Pons (tissue), 1 donor: ENCODE measurements around the gene FAF1.
"Not testable (repeated sequence)": the region's sequence is repeated elsewhere in the genome, so short reads cannot be mapped to it uniquely, and the experiment has no call there.

Experiments used
- DNase-seq: peaks from one replicate; pipeline ENCODE4 v3.0.0-alpha.2; 2016; ENCODE audit warnings: low spot score

FAF1 gene

DNA sequence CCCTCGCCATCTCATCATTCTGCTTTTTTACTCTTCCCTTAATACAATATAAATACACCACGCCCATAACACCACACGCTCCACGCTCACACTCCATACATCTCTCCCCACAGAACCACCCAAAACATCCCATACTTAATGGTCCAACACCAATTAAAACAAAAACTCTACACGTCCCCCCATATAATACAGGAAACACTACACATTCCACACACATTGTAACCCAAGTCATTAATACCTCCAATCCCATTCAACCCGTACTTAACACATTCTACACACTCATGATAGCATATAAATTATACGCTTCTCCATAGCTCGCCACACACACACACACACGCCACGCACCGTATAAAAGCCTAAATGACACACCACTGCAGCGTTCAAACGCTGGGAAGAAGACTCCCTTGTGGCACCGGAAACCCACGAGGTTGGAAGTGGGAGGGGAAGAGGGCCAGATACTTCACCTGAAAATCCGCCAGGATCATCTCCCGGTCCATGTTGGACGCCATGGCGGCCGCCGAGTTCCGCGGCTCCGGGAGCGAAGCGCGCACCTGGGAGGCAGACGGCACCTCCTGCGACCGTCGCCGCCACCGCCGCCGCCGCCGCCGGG lies 659 bp downstream of the FAF1 start:
- DNase-seq = peak; percentile 36

DNA sequence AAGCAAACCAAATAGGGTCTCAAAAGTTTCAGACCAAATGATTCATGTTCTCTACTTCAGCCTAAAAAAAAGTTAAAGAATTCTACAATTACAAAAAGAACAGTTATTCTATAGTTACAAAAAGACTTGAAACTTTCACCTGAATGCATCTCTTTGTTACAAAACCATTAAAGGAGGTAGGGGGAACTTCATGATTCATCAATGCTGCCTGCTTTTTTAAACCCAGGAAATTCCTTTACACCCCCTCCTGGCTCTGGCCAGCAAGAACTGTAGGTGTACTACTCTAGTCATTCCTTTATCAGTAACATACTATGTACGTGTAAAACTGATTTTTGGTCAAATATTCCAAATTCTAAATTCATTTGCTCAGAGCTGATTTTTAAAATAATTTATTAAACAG lies 5.0 kb downstream of the FAF1 start:
- DNase-seq = no peak

DNA sequence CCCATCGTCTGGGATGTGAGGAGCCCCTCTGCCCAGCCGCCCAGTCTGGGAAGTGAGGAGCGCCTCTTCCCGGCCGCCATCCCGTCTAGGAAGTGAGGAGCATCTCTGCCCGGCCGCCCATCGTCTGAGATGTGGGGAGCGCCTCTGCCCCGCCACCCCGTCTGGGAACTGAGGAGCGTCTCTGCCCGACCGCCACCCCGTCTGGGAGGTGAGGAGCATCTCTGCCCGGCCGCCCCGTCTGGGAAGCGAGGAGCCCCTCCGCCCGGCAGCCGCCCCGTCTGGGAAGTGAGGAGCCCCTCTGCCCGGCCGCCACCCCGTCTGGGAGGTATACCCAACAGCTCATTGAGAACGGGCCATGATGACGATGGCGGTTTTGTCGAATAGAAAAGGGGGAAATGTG lies 7.5 kb downstream of the FAF1 start:
- DNase-seq = not testable (repeated sequence)

DNA sequence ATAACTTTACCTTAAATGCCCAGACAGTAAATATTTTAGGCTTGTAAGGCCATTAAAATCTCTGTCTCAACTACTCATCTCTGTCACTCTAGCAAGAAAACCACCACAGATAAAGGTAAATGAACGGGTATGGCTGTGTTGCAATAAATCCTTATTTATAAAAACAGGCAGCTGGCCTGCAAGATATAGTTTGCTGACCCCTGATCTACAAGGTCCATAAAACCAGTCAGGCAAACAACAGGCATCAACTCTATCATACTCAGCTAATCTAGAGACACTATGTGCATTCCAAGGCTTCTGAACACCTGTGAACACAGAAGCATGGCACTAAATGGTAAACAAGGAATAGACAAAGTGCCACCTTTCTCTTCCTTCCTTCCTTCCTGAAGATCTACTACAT lies 9.7 kb downstream of the FAF1 start:
- no peak for DNase-seq

DNA sequence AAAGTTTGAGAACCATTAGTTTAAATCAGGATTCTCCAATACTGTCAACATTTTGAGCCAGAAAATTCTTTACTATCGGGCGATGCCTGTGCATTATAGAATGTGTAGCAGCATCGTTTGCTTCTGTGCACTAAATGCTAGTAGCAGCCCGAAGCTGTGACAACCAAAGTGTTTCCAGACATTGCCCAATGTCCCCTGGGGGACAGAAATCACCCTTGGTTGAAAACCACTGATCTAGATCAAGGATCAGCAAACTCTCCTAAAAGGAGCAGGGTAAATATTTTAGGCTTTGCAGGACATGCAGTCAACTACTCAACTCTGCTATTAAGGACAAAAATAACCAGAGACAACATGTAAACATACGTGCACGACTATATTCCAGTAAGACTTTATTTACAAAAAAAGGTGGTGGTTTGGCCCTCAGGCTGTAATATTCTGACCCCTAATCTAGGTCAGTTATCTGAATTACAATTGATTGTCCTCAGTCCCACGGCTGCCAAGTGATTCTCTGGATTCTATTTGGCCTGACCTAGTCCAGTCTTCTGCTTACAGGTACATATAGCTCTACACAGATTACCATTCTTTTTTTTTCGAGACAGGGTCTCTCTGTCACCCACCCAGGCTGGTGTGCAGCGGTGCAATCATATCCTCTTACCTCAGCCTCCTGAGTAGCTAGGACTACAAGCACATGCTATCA lies 10.6 kb downstream of the FAF1 start:
- DNase-seq = no peak

DNA sequence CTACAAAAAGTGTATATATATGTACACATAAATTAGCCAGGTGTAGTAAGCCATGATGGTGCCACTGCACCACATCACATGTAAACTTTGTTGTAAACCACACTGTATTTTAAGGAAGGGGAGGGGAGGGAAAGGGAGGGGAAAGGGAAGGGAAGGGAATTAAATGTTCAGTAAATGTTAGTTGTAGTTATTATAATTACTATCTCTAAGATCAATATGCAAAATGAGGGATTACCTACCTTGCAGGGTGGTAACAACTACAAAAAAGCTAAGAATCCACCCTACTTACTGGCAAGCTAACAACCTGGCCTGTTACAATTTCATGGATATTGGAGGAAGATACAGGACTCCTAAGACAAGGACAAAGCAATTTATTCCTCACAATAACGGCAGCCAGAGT lies 17.7 kb downstream of the FAF1 start:
- no peak for DNase-seq

DNA sequence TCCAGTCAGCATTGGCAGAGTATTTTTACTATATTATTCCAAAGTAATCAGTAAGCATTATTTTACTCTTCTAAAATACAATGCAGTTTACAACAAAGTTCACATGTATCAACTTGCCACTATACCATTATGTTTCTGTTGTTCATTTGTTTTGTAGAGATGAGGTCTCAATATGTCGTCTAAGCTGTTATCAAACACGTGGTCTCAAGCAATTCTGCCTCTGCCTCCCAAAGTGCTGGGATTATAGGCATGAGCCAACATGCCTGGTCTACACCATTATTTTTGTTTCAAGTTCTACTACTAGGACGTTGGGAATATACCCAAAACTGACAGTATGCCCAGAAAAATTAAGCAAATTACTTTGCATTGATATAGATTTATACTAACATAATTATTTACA lies 19.8 kb downstream of the FAF1 start:
- no peak for DNase-seq

DNA sequence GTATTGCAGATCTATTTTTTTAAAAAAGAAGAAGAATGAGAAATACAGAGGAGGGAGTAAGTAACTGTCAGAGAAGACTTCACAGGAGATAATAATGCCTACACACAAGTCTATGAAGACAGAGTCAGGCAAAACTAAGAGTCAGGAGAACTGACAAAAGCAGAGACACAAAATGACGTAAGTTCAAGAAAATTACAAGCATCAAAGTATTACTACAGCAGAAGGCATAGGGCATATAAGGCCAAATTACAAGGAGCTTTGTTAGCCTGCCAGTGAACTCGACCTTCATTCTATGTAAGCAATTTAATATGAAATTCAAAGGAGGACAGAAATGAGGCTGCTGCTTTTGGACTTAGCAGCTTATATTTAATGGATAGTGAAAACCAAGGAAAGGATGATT lies 23.7 kb downstream of the FAF1 start:
- DNase-seq = no peak

DNA sequence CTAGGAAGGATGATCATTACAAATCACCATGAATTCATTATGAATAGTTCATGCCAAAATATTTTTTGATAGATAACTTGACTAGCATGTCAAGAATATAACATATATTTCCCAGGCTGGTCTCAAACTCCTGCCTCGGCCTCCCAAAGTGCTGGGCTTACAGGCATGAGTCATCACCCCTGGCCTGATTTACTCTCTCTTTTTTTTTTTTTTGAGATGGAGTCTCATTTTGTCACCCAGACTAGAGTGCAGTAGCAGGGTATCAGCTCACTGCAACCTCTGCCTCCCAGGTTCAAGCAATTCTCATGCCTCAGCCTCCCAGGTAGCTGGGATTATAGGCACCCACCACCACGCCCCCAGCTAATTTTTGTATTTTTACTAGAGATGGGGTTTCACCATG lies 24.8 kb downstream of the FAF1 start:
- not testable (repeated sequence) for DNase-seq

DNA sequence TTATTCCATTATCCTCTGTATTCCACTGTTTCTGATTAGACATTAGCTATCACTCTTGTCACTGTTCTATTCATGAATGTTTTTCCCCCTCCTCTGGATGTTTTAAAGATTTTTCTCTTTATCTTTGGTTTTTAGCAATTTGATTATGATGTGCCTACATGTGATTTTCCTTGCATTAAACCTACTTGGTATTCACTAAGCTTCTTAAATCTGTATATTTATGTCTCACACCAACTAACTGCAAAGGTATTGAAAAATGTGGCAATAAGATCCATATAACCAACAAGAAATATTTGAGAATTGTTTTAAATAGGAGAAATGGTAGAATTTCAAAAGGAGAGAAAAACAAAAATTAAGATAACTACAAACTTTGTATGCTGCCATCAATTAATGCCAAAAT lies 25.2 kb downstream of the FAF1 start:
- no peak for DNase-seq

DNA sequence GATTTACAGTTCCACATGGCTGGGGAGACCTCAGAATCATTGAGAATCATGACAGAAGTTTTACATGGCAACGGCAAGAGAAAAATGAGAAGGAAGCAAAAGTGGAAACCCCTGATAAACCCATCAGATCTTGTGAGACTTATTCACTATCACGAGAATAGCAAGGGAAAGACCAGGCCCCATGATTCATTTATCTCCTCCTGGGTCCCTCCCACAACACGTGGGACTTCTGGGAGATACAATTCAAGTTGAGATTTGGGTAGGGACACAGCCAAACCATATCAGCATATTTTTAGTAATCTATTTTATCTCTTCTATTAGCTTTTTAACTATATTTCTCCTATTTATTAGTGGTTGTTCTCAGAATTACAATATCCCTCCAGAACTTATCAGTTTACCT lies 26.3 kb downstream of the FAF1 start:
- DNase-seq = not testable (repeated sequence)

DNA sequence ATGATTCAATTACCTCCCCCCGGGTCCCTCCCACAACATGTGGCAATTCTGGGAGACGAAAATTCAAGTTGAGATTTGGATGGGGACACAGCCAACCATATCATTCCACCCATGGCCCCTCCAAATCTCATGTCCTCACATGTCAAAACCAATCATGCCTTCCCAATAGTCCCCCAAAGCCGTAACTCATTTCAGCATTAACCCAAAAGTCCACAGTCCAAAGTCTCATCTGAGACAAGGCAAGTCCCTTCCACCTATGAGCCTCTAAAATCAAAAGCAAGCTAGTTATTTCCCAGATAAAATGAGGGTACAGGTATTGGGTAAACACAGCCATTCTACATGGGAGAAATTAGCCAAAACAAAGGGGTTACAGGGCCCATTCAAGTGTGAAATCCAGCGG lies 28.0 kb downstream of the FAF1 start:
- not testable (repeated sequence) for DNase-seq

DNA sequence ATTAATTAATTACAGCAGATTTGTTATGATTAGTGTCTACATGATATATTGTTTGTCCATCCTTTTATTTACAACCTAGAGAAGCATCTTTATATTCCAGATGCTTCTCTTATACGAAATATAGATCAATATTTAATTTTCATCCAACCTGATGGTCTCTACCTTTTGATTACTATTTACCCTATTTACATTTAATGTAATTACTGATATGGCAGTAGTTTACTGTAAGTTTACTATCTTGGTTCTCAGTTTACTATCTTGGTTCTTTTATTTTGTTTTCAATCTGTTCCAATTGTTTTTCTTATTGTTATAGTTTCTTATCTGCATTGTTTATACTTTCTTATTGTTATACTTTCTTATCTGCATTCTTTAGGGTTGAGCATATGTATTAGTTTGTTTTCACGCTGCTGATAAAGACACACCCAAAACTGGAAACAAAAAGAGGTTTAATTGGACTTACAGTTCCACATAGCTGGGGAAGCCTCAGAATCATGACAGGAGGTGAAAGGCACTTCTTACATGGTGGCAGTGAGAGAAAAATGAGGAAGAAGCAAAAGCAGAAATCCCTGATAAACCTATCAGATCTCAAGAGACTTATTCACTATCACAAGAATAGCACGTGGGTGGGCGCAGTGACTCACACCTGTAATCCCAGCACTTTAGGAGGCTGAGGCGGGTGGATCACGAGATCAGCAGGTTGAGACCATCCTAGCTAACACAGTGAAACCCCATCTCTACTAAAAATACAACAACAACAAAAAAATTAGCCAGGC lies 28.9 kb downstream of the FAF1 start:
- no peak for DNase-seq

DNA sequence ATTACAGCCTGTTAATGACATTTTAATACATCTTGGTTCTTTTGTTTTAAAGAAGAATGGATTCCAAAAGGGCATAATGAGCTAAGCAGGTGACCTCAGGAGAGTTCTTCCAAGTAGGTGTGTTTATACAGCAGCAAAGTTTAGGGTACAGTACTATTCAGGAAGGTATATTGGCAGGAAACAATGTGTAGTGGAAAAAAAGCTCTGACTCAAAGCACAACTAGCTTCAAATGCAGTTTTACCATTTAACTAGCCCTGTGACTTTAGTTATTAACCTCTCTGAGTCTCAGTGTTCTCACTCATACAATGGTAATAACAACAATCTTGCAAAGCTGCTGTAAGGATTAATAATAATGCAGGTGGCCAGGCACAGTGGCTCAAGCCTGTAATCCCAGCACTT lies 29.9 kb downstream of the FAF1 start:
- DNase-seq = no peak

DNA sequence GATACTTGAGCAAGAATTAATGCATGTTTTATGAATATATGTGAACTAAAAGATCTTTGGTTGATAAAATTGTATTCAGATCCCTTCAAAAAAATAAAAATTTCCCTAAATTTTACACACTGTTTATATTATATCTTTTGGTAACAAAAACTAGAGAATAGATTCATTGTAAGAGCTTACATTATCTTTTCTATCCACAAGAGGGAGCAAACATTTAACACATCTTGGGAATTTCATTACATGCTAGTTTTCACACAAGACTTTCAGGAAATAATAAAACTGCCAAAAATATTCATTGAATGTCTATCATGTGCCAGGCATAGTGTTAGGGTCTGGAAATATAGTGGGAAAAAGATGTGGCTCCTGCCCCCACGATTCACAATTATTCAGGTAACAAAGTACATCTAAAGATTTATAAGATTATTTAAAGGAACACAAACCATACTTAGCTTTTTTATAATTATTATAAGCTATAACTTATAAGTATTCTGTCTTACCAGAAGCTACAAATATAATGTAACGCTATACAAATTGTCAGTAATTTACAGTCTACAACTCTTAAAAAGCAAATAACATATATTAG lies 30.6 kb downstream of the FAF1 start:
- peak; percentile 80 for DNase-seq

DNA sequence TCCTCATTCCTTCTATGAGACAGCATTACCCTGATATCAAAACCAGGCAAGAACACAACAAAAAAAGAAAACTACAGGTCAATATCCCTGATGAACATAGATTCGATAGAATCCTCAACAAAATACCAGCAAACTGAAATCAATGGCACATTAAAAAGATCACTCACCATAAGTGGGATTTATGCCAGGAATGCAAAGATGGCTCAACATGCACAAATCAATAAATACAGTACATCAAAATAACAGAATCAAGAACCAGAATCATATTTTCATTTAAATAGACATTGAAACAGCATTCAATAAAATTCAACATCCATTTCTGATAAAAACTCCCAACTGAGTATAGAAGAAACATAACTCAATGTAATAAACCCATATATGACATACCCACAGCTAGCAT lies 36.5 kb downstream of the FAF1 start:
- DNase-seq = no peak

DNA sequence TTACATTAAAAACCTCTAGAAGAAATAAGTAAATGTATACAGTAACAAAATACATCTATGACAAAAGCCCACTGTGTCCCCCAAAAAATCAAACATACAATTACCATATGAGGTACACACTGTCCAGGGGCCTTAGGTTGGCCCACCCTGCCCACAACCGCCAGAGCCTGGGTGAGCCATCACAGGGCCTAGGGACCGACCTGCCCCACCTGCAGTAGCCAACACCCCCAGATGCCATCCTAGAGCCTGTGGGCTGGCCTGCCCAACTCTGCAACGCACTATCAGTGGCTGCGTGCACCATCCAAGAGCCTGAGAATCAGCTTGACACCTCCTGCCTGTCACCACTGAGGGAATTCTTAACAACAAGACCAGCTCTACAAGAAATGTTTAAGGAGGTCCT lies 39.0 kb downstream of the FAF1 start:
- no peak for DNase-seq

DNA sequence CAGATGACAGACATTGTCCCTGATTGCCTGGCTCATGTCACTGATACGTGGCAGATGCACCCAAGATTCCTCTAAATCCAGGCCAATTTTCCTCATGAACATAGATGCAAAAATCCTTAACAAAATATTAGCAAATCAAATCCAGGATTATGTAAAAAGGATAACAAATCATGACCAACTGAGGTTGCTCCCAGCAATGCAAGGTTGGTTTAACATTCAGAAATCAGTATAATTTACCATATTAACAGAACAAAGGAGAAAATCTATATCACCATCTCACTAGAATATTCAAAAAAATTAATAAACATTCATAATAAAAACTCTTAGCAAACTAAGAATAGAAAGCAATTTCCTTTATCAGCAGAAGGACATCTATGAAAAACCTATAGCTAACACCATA lies 39.7 kb downstream of the FAF1 start:
- DNase-seq = no peak

DNA sequence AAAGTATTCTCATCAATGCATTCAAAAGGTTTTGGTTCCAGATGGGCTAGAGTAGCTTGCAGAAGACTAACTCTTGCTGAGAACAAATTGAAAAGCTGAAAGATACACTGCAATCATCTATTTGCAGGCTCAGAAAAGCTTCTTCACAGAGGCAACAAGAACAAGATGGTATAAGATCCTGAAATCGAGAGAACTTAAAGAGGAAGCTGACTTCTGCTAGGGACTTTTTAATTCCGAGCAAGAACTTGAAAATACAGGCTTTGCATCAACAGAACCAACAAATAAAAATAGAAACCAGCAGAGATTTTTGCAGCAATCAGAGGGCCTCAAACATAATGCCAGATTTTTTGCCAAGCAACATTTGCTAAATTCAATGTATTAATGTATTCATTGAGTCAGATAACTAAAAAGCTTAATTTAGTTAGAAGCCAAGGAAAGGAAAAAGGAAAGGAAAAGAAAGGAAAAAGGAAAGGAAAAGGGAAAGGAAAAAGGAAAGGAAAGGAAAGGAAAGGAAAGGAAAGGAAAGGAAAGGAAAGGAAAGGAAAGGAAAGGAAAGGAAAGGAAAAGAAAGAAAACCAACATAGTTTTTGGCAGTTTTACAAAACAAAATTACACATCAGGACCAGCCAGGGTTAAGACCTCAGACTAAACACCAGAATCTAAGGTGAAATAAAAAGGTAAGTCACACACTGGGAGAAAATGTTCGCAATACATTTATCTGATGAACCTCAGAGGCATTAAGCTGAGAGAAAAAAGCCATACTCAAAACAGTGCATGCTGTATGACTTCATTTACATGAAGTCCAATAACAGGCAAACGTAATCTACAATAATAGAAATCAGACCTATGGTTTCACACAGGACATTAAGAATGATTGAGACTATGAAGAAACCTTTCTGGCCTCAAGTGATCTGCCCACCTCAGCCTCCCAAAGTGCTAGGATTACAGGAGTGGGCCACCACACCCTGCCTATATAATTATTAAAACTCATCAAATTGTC lies 42.6 kb downstream of the FAF1 start:
- DNase-seq = peak; percentile 8

DNA sequence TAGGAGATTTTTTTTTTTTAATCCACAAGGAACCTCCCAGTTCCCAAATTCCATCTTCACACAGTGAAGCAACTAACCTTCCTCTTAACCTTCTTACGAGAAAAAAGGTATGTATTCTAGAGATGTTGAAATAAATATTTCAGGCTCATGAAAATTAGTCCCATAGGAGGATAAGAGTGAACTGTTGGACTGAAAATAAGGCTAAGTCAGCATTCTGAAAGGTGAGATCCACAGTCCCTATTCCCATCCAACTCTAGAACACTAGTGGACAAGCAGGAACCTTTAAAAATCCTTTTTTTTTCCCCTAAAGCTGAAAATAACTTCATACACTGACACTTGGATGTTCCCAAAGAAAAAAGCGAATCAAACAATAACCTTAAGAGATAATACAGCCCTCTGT lies 44.4 kb downstream of the FAF1 start:
- no peak for DNase-seq

DNA sequence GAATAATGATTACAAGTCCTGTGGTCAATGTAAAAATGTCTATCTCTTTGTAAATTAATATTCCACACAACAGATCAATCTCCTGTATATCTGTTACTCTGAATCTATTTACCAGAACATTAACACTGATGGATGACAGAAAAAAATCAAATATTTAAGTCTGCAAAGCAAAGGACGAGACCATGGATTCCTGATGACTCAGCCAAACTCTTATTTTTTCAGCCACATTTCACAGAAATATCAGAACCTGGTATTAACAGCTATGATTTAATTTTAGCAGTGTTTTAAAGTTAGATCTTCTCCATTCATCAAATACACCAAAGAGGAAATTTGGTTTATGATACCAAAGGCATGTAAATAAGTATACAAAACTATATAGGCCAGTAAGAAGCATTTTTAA lies 46.1 kb downstream of the FAF1 start:
- DNase-seq = no peak

DNA sequence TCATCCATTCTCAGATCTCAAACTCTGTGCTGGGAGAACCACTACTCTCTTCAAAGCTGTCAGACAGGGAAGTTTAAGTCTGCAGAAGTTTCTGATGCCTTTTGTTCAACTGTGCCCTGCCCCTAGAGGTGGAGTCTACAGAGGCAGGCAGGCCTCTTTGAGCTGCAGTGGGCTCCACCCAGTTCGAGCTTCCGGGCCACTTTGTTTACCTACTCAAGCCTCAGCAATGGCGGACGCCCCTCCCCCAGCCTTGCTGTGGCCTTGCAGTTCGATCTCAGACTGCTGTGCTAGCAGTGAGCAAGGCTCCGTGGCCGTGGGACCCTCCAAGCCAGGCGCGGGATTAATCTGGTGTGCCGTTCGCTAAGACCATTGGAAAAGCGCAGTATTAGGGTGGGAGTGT lies 49.7 kb downstream of the FAF1 start:
- not testable (repeated sequence) for DNase-seq
